ENCODE data around the gene GPR158.

GPR158 gene

GRCh38 chr10:25582961-25583360 is 408.2 kb downstream of the GPR158 start:
- Histone ChIP-seq H3K4me1 (ENCODE audit: control insufficient read depth in 1 of 2, insufficient read depth in 2 of 2, low read length in 2 of 2) (no peaks in the 10 kb centered on the region), H3K27me3 (ENCODE audit: control insufficient read depth in 1 of 2, insufficient read depth in 2 of 2, low read length in 2 of 2) (no peaks in the 10 kb centered on the region), H3K36me3 (ENCODE audit: control insufficient read depth in 1 of 2, insufficient read depth in 2 of 2, low read length in 2 of 2) (no peaks in the 10 kb centered on the region), H3K27ac (ENCODE audit: low read depth, low read length) (no peak overlapping the region), H3K9ac (ENCODE audit: low read depth in 1 of 2, low read length in 2 of 2) (no peak overlapping the region), H3K9me3 (ENCODE audit: control insufficient read depth in 1 of 2, low read length in 2 of 2) (peaks cover 0 to 8% of the 10 kb centered on the region in 2 donors), H3K4me3 (ENCODE audit: low read depth in 1 of 2, low read length in 2 of 2) (no peak overlapping the region)

GRCh38 chr10:25600651-25601050 is 425.9 kb downstream of the GPR158 start:
- Histone ChIP-seq H3K36me3 (ENCODE audit: control insufficient read depth in 1 of 2, insufficient read depth in 2 of 2, low read length in 2 of 2) (no peaks in the 10 kb centered on the region), H3K27me3 (ENCODE audit: control insufficient read depth in 1 of 2, insufficient read depth in 2 of 2, low read length in 2 of 2) (no peaks in the 10 kb centered on the region), H3K4me1 (ENCODE audit: control insufficient read depth in 1 of 2, insufficient read depth in 2 of 2, low read length in 2 of 2) (no peaks in the 10 kb centered on the region), H3K27ac (ENCODE audit: low read depth, low read length) (no peak overlapping the region), H3K9ac (ENCODE audit: low read depth in 1 of 2, low read length in 2 of 2) (no peak overlapping the region), H3K4me3 (ENCODE audit: low read depth in 1 of 2, low read length in 2 of 2) (no peak overlapping the region), H3K9me3 (ENCODE audit: control insufficient read depth in 1 of 2, low read length in 2 of 2) (no peaks in the 10 kb centered on the region)

GRCh38 chr10:25604591-25604990 is 429.8 kb downstream of the GPR158 start:
- H3K9ac ChIP-seq (ENCODE audit: low read depth in 1 of 2, low read length in 2 of 2): no peak overlapping the region
- H3K4me3 ChIP-seq (ENCODE audit: low read depth in 1 of 2, low read length in 2 of 2): no peak overlapping the region
- no peaks in the 10 kb centered on the region for H3K27me3 ChIP-seq (ENCODE audit: control insufficient read depth in 1 of 2, insufficient read depth in 2 of 2, low read length in 2 of 2)
- no peaks in the 10 kb centered on the region for H3K36me3 ChIP-seq (ENCODE audit: control insufficient read depth in 1 of 2, insufficient read depth in 2 of 2, low read length in 2 of 2)
- no peaks in the 10 kb centered on the region for H3K4me1 ChIP-seq (ENCODE audit: control insufficient read depth in 1 of 2, insufficient read depth in 2 of 2, low read length in 2 of 2)
- no peaks in the 10 kb centered on the region for H3K9me3 ChIP-seq (ENCODE audit: control insufficient read depth in 1 of 2, low read length in 2 of 2)
- H3K27ac ChIP-seq (ENCODE audit: low read depth, low read length): no peak overlapping the region

GRCh38 chr10:25614652-25615051 is 439.9 kb downstream of the GPR158 start:
- Histone ChIP-seq H3K27me3 (ENCODE audit: control insufficient read depth in 1 of 2, insufficient read depth in 2 of 2, low read length in 2 of 2) (no peaks in the 10 kb centered on the region), H3K9ac (ENCODE audit: low read depth in 1 of 2, low read length in 2 of 2) (no peak overlapping the region), H3K4me3 (ENCODE audit: low read depth in 1 of 2, low read length in 2 of 2) (no peak overlapping the region), H3K9me3 (ENCODE audit: control insufficient read depth in 1 of 2, low read length in 2 of 2) (no peaks in the 10 kb centered on the region), H3K36me3 (ENCODE audit: control insufficient read depth in 1 of 2, insufficient read depth in 2 of 2, low read length in 2 of 2) (no peaks in the 10 kb centered on the region), H3K4me1 (ENCODE audit: control insufficient read depth in 1 of 2, insufficient read depth in 2 of 2, low read length in 2 of 2) (no peaks in the 10 kb centered on the region), H3K27ac (ENCODE audit: low read depth, low read length) (no peak overlapping the region)

- Histone ChIP-seq H3K4me3 (ENCODE audit: low read depth in 1 of 2, low read length in 2 of 2) (no peak overlapping the region), H3K9ac (ENCODE audit: low read depth in 1 of 2, low read length in 2 of 2) (no peak overlapping the region), H3K27ac (ENCODE audit: low read depth, low read length) (no peak overlapping the region), H3K36me3 (ENCODE audit: control insufficient read depth in 1 of 2, insufficient read depth in 2 of 2, low read length in 2 of 2) (no peaks in the 10 kb centered on the region), H3K27me3 (ENCODE audit: control insufficient read depth in 1 of 2, insufficient read depth in 2 of 2, low read length in 2 of 2) (no peaks in the 10 kb centered on the region), H3K4me1 (ENCODE audit: control insufficient read depth in 1 of 2, insufficient read depth in 2 of 2, low read length in 2 of 2) (no peaks in the 10 kb centered on the region), H3K9me3 (ENCODE audit: control insufficient read depth in 1 of 2, low read length in 2 of 2) (no peaks in the 10 kb centered on the region)
Measured at GRCh38 chr10:25615926-25616325, 441.1 kb downstream of the GPR158 start.

- no peaks in the 10 kb centered on the region for H3K4me1 ChIP-seq (ENCODE audit: control insufficient read depth in 1 of 2, insufficient read depth in 2 of 2, low read length in 2 of 2)
- H3K27me3 ChIP-seq (ENCODE audit: control insufficient read depth in 1 of 2, insufficient read depth in 2 of 2, low read length in 2 of 2): no peaks in the 10 kb centered on the region
- H3K9me3 ChIP-seq (ENCODE audit: control insufficient read depth in 1 of 2, low read length in 2 of 2): no peaks in the 10 kb centered on the region
- no peak overlapping the region for H3K4me3 ChIP-seq (ENCODE audit: low read depth in 1 of 2, low read length in 2 of 2)
- H3K9ac ChIP-seq (ENCODE audit: low read depth in 1 of 2, low read length in 2 of 2): no peak overlapping the region
- no peaks in the 10 kb centered on the region for H3K36me3 ChIP-seq (ENCODE audit: control insufficient read depth in 1 of 2, insufficient read depth in 2 of 2, low read length in 2 of 2)
- H3K27ac ChIP-seq (ENCODE audit: low read depth, low read length): no peak overlapping the region
Measured at GRCh38 chr10:25616903-25617592, 442.2 kb downstream of the GPR158 start.

- H3K9me3 ChIP-seq (ENCODE audit: control insufficient read depth in 1 of 2, low read length in 2 of 2): no peaks in the 10 kb centered on the region
- H3K36me3 ChIP-seq (ENCODE audit: control insufficient read depth in 1 of 2, insufficient read depth in 2 of 2, low read length in 2 of 2): no peaks in the 10 kb centered on the region
- H3K9ac ChIP-seq (ENCODE audit: low read depth in 1 of 2, low read length in 2 of 2): no peak overlapping the region
- H3K27me3 ChIP-seq (ENCODE audit: control insufficient read depth in 1 of 2, insufficient read depth in 2 of 2, low read length in 2 of 2): no peaks in the 10 kb centered on the region
- H3K4me3 ChIP-seq (ENCODE audit: low read depth in 1 of 2, low read length in 2 of 2): no peak overlapping the region
- H3K4me1 ChIP-seq (ENCODE audit: control insufficient read depth in 1 of 2, insufficient read depth in 2 of 2, low read length in 2 of 2): no peaks in the 10 kb centered on the region
- no peak overlapping the region for H3K27ac ChIP-seq (ENCODE audit: low read depth, low read length)
Measured at GRCh38 chr10:25627606-25628005, 452.8 kb downstream of the GPR158 start.

GRCh38 chr10:25629333-25629732 is 454.5 kb downstream of the GPR158 start:
- Histone ChIP-seq H3K9ac (ENCODE audit: low read depth in 1 of 2, low read length in 2 of 2) (no peak overlapping the region), H3K4me1 (ENCODE audit: control insufficient read depth in 1 of 2, insufficient read depth in 2 of 2, low read length in 2 of 2) (no peaks in the 10 kb centered on the region), H3K27ac (ENCODE audit: low read depth, low read length) (no peak overlapping the region), H3K27me3 (ENCODE audit: control insufficient read depth in 1 of 2, insufficient read depth in 2 of 2, low read length in 2 of 2) (no peaks in the 10 kb centered on the region), H3K9me3 (ENCODE audit: control insufficient read depth in 1 of 2, low read length in 2 of 2) (no peaks in the 10 kb centered on the region), H3K4me3 (ENCODE audit: low read depth in 1 of 2, low read length in 2 of 2) (no peak overlapping the region), H3K36me3 (ENCODE audit: control insufficient read depth in 1 of 2, insufficient read depth in 2 of 2, low read length in 2 of 2) (no peaks in the 10 kb centered on the region)

GRCh38 chr10:25631471-25631870 is 456.7 kb downstream of the GPR158 start:
- Histone ChIP-seq H3K36me3 (ENCODE audit: control insufficient read depth in 1 of 2, insufficient read depth in 2 of 2, low read length in 2 of 2) (no peaks in the 10 kb centered on the region), H3K4me1 (ENCODE audit: control insufficient read depth in 1 of 2, insufficient read depth in 2 of 2, low read length in 2 of 2) (no peaks in the 10 kb centered on the region), H3K9me3 (ENCODE audit: control insufficient read depth in 1 of 2, low read length in 2 of 2) (no peaks in the 10 kb centered on the region), H3K27me3 (ENCODE audit: control insufficient read depth in 1 of 2, insufficient read depth in 2 of 2, low read length in 2 of 2) (no peaks in the 10 kb centered on the region), H3K27ac (ENCODE audit: low read depth, low read length) (no peak overlapping the region), H3K9ac (ENCODE audit: low read depth in 1 of 2, low read length in 2 of 2) (no peak overlapping the region), H3K4me3 (ENCODE audit: low read depth in 1 of 2, low read length in 2 of 2) (no peak overlapping the region)

GRCh38 chr10:25632802-25633201 is 458.0 kb downstream of the GPR158 start:
- no peak overlapping the region for H3K27ac ChIP-seq (ENCODE audit: low read depth, low read length)
- no peak overlapping the region for H3K4me3 ChIP-seq (ENCODE audit: low read depth in 1 of 2, low read length in 2 of 2)
- H3K4me1 ChIP-seq (ENCODE audit: control insufficient read depth in 1 of 2, insufficient read depth in 2 of 2, low read length in 2 of 2): no peaks in the 10 kb centered on the region
- H3K36me3 ChIP-seq (ENCODE audit: control insufficient read depth in 1 of 2, insufficient read depth in 2 of 2, low read length in 2 of 2): no peaks in the 10 kb centered on the region
- no peaks in the 10 kb centered on the region for H3K27me3 ChIP-seq (ENCODE audit: control insufficient read depth in 1 of 2, insufficient read depth in 2 of 2, low read length in 2 of 2)
- no peak overlapping the region for H3K9ac ChIP-seq (ENCODE audit: low read depth in 1 of 2, low read length in 2 of 2)
- no peaks in the 10 kb centered on the region for H3K9me3 ChIP-seq (ENCODE audit: control insufficient read depth in 1 of 2, low read length in 2 of 2)

- Histone ChIP-seq H3K4me3 (ENCODE audit: low read depth in 1 of 2, low read length in 2 of 2) (no peak overlapping the region), H3K9ac (ENCODE audit: low read depth in 1 of 2, low read length in 2 of 2) (no peak overlapping the region)
Measured at GRCh38 chr10:25633542-25633941, 458.7 kb downstream of the GPR158 start.

More at GRCh38 chr10:25633542-25633941, 458.7 kb downstream of the GPR158 start:
- Histone ChIP-seq H3K36me3 (ENCODE audit: control insufficient read depth in 1 of 2, insufficient read depth in 2 of 2, low read length in 2 of 2) (no peaks in the 10 kb centered on the region), H3K9me3 (ENCODE audit: control insufficient read depth in 1 of 2, low read length in 2 of 2) (no peaks in the 10 kb centered on the region), H3K27ac (ENCODE audit: low read depth, low read length) (no peak overlapping the region), H3K4me1 (ENCODE audit: control insufficient read depth in 1 of 2, insufficient read depth in 2 of 2, low read length in 2 of 2) (no peaks in the 10 kb centered on the region), H3K27me3 (ENCODE audit: control insufficient read depth in 1 of 2, insufficient read depth in 2 of 2, low read length in 2 of 2) (no peaks in the 10 kb centered on the region)
